B cell (primary cell): ENCODE results near the gene RNFT2.

Source experiments
- EZH2 ChIP-seq: IDR thresholded peaks from 2 replicates; pipeline ENCODE4 v1.6.1; 2012; ENCODE audit warnings: borderline replicate concordance, low read depth, mild to moderate bottlenecking, moderate library complexity, low read length; ENCODE audit not compliant: insufficient read depth, poor library complexity, severe bottlenecking
- TF ChIP-seq, protein P1 (sequence below): fragments of 200-600 bp; IDR thresholded peaks from one replicate; pipeline ENCODE4 v1.8.0; 2022; ENCODE audit warnings: antibody characterized with exemption, mild to moderate bottlenecking

- TF ChIP-seq EZH2 = no peak
- TF ChIP-seq, protein P1, sequence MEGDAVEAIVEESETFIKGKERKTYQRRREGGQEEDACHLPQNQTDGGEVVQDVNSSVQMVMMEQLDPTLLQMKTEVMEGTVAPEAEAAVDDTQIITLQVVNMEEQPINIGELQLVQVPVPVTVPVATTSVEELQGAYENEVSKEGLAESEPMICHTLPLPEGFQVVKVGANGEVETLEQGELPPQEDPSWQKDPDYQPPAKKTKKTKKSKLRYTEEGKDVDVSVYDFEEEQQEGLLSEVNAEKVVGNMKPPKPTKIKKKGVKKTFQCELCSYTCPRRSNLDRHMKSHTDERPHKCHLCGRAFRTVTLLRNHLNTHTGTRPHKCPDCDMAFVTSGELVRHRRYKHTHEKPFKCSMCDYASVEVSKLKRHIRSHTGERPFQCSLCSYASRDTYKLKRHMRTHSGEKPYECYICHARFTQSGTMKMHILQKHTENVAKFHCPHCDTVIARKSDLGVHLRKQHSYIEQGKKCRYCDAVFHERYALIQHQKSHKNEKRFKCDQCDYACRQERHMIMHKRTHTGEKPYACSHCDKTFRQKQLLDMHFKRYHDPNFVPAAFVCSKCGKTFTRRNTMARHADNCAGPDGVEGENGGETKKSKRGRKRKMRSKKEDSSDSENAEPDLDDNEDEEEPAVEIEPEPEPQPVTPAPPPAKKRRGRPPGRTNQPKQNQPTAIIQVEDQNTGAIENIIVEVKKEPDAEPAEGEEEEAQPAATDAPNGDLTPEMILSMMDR = no peak
These were observed 46.1 kb downstream of the RNFT2 start for GRCh38 chr12:116784238-116784612.
